ENCODE data around the gene PCP2.

GRCh38 chr19:7681340-7682174 is 48.0 kb upstream of the PCP2 start:
- TF ChIP-seq EZH2 (IDR thresholded peaks at IDR 0.05) = no peak
- no peak for TF ChIP-seq POLR2AphosphoS5 (IDR thresholded peaks at IDR 0.05; ENCODE audit: borderline replicate concordance, low read depth, low read length)

All from SK-N-MC (cell line).